AG09319 (cell line): Measurements from ENCODE around the gene CNTNAP2.

Experiments used
- DNase-seq: peaks from one replicate; pipeline ENCODE4 v3.0.0-alpha.2; 2010; ENCODE audit warnings: low read depth; ENCODE audit errors: extremely low read depth
- CTCF ChIP-seq: IDR thresholded peaks from 2 replicates; pipeline ENCODE4 v1.5.1; 2011; ENCODE audit warnings: low read depth, mild to moderate bottlenecking, inconsistent platforms, low read length, moderate library complexity

CNTNAP2 gene

GRCh38 chr7:148175512-148175911 lies 2058.9 kb downstream of the CNTNAP2 start:
- TF ChIP-seq CTCF: no peak
- no peak for DNase-seq

GRCh38 chr7:148177972-148178371 lies 2061.4 kb downstream of the CNTNAP2 start:
- no peak for DNase-seq
- TF ChIP-seq CTCF: no peak

GRCh38 chr7:148180075-148180474 lies 2063.5 kb downstream of the CNTNAP2 start:
- no peak for TF ChIP-seq CTCF

GRCh38 chr7:148182264-148182663 lies 2065.7 kb downstream of the CNTNAP2 start:
- no peak for DNase-seq
- no peak for TF ChIP-seq CTCF

More at GRCh38 chr7:148180075-148180474, 2063.5 kb downstream of the CNTNAP2 start:
- no peak for DNase-seq

DNA sequence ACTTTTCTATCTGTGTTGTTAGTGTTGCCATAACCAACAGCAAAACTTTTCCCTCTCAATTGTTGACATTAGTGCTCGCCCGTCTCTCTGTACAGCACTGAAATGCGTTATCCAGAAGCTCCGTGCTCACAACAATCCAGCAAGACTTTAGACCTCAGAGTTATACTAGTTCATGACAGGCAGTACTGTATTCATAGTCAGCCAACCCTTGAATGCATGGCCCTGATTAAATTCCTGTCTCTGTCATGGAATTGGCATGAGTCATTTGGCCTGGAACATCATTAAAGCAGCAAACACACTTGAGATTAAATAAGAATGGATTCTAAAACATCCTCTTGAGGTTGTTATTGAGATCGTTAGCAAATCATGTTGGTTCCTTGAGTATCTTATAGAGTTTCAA lies 2068.4 kb downstream of the CNTNAP2 start:
- DNase-seq: no peak
- no peak for TF ChIP-seq CTCF

DNA sequence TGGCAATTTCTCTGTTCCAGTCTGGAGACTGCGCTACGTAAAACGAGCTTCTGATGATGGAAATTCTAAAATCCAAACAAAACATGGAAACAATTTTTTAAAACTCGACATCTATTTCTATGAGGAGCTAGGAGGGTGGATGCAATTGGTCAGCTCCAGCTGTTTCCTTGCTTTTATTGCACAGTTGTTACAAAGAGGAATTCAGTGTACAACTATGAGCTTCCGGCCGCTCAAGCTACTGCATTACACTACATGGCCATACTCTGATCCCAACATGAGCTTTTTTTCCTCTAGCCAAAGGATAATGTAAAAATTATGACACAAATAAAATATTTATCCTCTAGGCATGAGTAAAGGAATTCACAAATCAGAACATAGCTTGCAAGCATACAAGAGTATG lies 2070.9 kb downstream of the CNTNAP2 start:
- no peak for DNase-seq
- no peak for TF ChIP-seq CTCF

- DNase-seq: no peak
- TF ChIP-seq CTCF: no peak
Measured at GRCh38 chr7:148191391-148192065, 2074.9 kb downstream of the CNTNAP2 start.
